WERI-Rb-1 (cell line): Measurements from ENCODE around the gene C12orf60.

Source experiments
- DNase-seq: peaks from one replicate; pipeline ENCODE4 v3.0.0-alpha.2; 2020
- H3K27ac ChIP-seq: fragments of 250-450 bp; sonication (Bioruptor Pico); 2 replicates; pipeline ENCODE4 v1.5.1; 2020; ENCODE audit warnings: mild to moderate bottlenecking, moderate library complexity
- H3K27me3 ChIP-seq: fragments of 250-450 bp; sonication (Bioruptor Pico); 2 replicates; pipeline ENCODE4 v1.5.1; 2021; ENCODE audit warnings: mild to moderate bottlenecking, low read depth, moderate library complexity; ENCODE audit not compliant: insufficient read depth, severe bottlenecking
- H3K36me3 ChIP-seq: fragments of 250-450 bp; sonication (Bioruptor Pico); 2 replicates; pipeline ENCODE4 v1.5.1; 2020; ENCODE audit warnings: mild to moderate bottlenecking, moderate library complexity
- H3K4me3 ChIP-seq: 2 replicates; pipeline ENCODE4 v1.5.1; 2011; ENCODE audit warnings: low read depth, mild to moderate bottlenecking, control low read depth, low read length
- H3K9me3 ChIP-seq: fragments of 250-450 bp; sonication (Bioruptor Pico); 2 replicates; pipeline ENCODE4 v1.5.1; 2021; ENCODE audit warnings: mild to moderate bottlenecking, moderate library complexity; ENCODE audit not compliant: severe bottlenecking
- CTCF ChIP-seq: IDR thresholded peaks from 2 replicates; pipeline ENCODE4 v1.5.1; 2011; ENCODE audit warnings: low read depth, mild to moderate bottlenecking, control low read depth, inconsistent platforms, low read length

Gene C12orf60

GRCh38 chr12:14775636-14775980, 27.9 kb upstream of the C12orf60 start:
- H3K4me3 ChIP-seq = no peak overlapping the region
- DNase-seq = no peak

GRCh38 chr12:14776236-14776961, 27.1 kb upstream of the C12orf60 start:
- H3K27ac ChIP-seq = no peak overlapping the region
- no peaks in the 10 kb centered on the region for H3K9me3 ChIP-seq
- no peaks in the 10 kb centered on the region for H3K27me3 ChIP-seq
- no peak for DNase-seq
- no peak overlapping the region for H3K4me3 ChIP-seq
- no peak for TF ChIP-seq CTCF
- no peaks in the 10 kb centered on the region for H3K36me3 ChIP-seq

More at GRCh38 chr12:14775636-14775980, 27.9 kb upstream of the C12orf60 start:
- H3K27ac ChIP-seq = no peak overlapping the region
- no peaks in the 10 kb centered on the region; the same call in 1 of the 2 replicates for H3K36me3 ChIP-seq
- H3K9me3 ChIP-seq = no peaks in the 10 kb centered on the region
- TF ChIP-seq CTCF = no peak
- no peaks in the 10 kb centered on the region for H3K27me3 ChIP-seq

- no peak for DNase-seq
- H3K27ac ChIP-seq = no peak overlapping the region
- no peaks in the 10 kb centered on the region for H3K27me3 ChIP-seq
- no peaks in the 10 kb centered on the region for H3K36me3 ChIP-seq
- no peaks in the 10 kb centered on the region for H3K9me3 ChIP-seq
- no peak overlapping the region for H3K4me3 ChIP-seq
- no peak for TF ChIP-seq CTCF
Observed at GRCh38 chr12:14777271-14777670, 26.2 kb upstream of the C12orf60 start.

GRCh38 chr12:14779834-14780233, 23.6 kb upstream of the C12orf60 start:
- H3K27ac ChIP-seq = no peak overlapping the region

GRCh38 chr12:14780859-14781258, 22.6 kb upstream of the C12orf60 start:
- no peak for DNase-seq
- Histone ChIP-seq H3K9me3 (no peaks in the 10 kb centered on the region), H3K27me3 (no peaks in the 10 kb centered on the region), H3K27ac (no peak overlapping the region), H3K36me3 (peaks cover 14% of the 10 kb centered on the region), H3K4me3 (no peak overlapping the region)
- TF ChIP-seq CTCF = no peak

More at GRCh38 chr12:14779834-14780233, 23.6 kb upstream of the C12orf60 start:
- H3K4me3 ChIP-seq = no peak overlapping the region
- H3K27me3 ChIP-seq = no peaks in the 10 kb centered on the region
- H3K36me3 ChIP-seq = peaks cover 7% of the 10 kb centered on the region
- TF ChIP-seq CTCF = no peak
- H3K9me3 ChIP-seq = no peaks in the 10 kb centered on the region
- DNase-seq = no peak

- Histone ChIP-seq H3K4me3 (no peak overlapping the region), H3K9me3 (no peaks in the 10 kb centered on the region), H3K36me3 (peaks cover 21% of the 10 kb centered on the region), H3K27me3 (no peaks in the 10 kb centered on the region), H3K27ac (no peak overlapping the region)
- no peak for TF ChIP-seq CTCF
- DNase-seq = no peak
Observed at GRCh38 chr12:14781563-14781962, 21.9 kb upstream of the C12orf60 start.
